Psoas muscle (tissue), 8 donors: ENCODE data around the gene STOX2. TPM values are rescaled to one million over a fixed set of nuclear protein-coding genes. Genes with fewer than 3 reads are reported as not detected.

ENCODE experiments used
- ATAC-seq, 4 donors: fragments of 200-7000 bp; cut with Tn5 transposase; one replicate each; pipeline ENCODE4 v1.9.1; 2020; ENCODE audit warnings: moderate library complexity in 3 of 4, mild to moderate bottlenecking in 2 of 4
- DNase-seq, 2 donors: peaks; one replicate each; pipeline ENCODE4 v3.0.0-alpha.2; 2020
- H3K27ac ChIP-seq: fragments of 200-600 bp; one replicate; pipeline ENCODE4 v1.8.0; 2022
- H3K27me3 ChIP-seq, 3 donors: fragments of 200-600 bp in 1 of 3; one replicate each; pipeline versions ENCODE4 v1.6.1 to v1.8.0; 2013 to 2022; ENCODE audit warnings: low read length in 2 of 3, mild to moderate bottlenecking in 2 of 3, moderate library complexity in 1 of 3; ENCODE audit not compliant: insufficient read depth in 3 of 3
- H3K36me3 ChIP-seq, 2 donors: fragments of 200-600 bp in 1 of 2; one replicate each; pipeline versions ENCODE4 v1.6.1 to v1.8.0; 2013 to 2022; ENCODE audit warnings: low read depth in 1 of 2, mild to moderate bottlenecking in 1 of 2, moderate library complexity in 1 of 2; ENCODE audit not compliant: insufficient read depth in 1 of 2
- H3K4me1 ChIP-seq: fragments of 200-600 bp; one replicate; pipeline ENCODE4 v1.8.0; 2022
- H3K4me3 ChIP-seq: fragments of 200-600 bp; one replicate; pipeline ENCODE4 v1.8.0; 2022; ENCODE audit warnings: mild to moderate bottlenecking
- H3K9me3 ChIP-seq: fragments of 200-600 bp; one replicate; pipeline ENCODE4 v1.8.0; 2022
- WGBS, 3 donors: extraction: QIAGEN DNeasy Blood & Tissue Kit; methylation state at CpG; one replicate each; pipeline versions ENCODE4 v1.1.6 to v1.1.7; 2013; 5-methylcytosine and 5-hydroxymethylcytosine counted together
- intact Hi-C, 2 donors: fragments of 100-400 bp; cut with DNase I; formaldehyde crosslinking; loops; one replicate each; pipeline versions ENCODE4 v1.11.0 to v1.14.2; 2022
- polyA plus RNA-seq, 3 donors: library from polyadenylated mRNA; stranded (reverse); fragments of 200-250 nt; gene quantifications; one replicate each; pipeline ENCODE4 v1.2.3, GENCODE V29; 2013
- total RNA-seq, 4 donors: library from RNA; stranded (reverse); fragmentation: NEBNext Ultra II Directional in 2 of 4; extraction: Animal tissue kit (Norgen Biotek cat#: 25700) in 2 of 4; gene quantifications; one replicate each; pipeline versions ENCODE4 v1.2.1 to v1.2.4, GENCODE V29; 2021 to 2023
- TF ChIP-seq, protein P1 (sequence below): fragments of 200-600 bp; IDR thresholded peaks from one replicate; pipeline ENCODE4 v1.8.0; 2022; ENCODE audit warnings: antibody characterized with exemption
- donor health status: healthy with polysubstance abuse.
- donor health status: DM: no; HTN: no; CAD: no; lungs with moderate emphysema.
- donor health status: Bipolar disorder and iron deficiency.
- donor health status: healthy.
- donor health status: DM: yes; HTN: yes; CAD: no.
- donor health status: DM: no; HTN: no; CAD: no.
- donor health status: DM: no; HTN: no; CAD: no.
- donor health status: DM: yes; HTN: yes; CAD: no.

Gene STOX2
- total and polyA plus RNA-seq, 7 donors = 0.41 to 9.3 (median 3.4) TPM

- no peak for DNase-seq
- no peak for ATAC-seq
- H3K27me3 ChIP-seq = no peaks in the 10 kb centered on the region
- no peaks in the 10 kb centered on the region for H3K9me3 ChIP-seq
- intact Hi-C loops = loop anchor here in 1 of 2 donors (5.0 kb wide), 1 partner anchor 83 kb away; the partner anchor contains the start of gene STOX2
- WGBS, 3 donors = 64 to 77% (median 69%) methylated on average over 2 of the region's 2 CpGs
- peak overlapping the region; percentile 82 for H3K27ac ChIP-seq
- no peaks in the 10 kb centered on the region for H3K36me3 ChIP-seq
- H3K4me3 ChIP-seq = no peak overlapping the region
- TF ChIP-seq, protein P1, sequence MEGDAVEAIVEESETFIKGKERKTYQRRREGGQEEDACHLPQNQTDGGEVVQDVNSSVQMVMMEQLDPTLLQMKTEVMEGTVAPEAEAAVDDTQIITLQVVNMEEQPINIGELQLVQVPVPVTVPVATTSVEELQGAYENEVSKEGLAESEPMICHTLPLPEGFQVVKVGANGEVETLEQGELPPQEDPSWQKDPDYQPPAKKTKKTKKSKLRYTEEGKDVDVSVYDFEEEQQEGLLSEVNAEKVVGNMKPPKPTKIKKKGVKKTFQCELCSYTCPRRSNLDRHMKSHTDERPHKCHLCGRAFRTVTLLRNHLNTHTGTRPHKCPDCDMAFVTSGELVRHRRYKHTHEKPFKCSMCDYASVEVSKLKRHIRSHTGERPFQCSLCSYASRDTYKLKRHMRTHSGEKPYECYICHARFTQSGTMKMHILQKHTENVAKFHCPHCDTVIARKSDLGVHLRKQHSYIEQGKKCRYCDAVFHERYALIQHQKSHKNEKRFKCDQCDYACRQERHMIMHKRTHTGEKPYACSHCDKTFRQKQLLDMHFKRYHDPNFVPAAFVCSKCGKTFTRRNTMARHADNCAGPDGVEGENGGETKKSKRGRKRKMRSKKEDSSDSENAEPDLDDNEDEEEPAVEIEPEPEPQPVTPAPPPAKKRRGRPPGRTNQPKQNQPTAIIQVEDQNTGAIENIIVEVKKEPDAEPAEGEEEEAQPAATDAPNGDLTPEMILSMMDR = no peak
- H3K4me1 ChIP-seq = peaks cover 6% of the 10 kb centered on the region
Measured at GRCh38 chr4:183989931-183990330, 84.8 kb downstream of the STOX2 start.

- WGBS, 3 donors = 87 to 92% (median 91%) methylated on average over 6 of the region's 6 CpGs
- no peak overlapping the region for H3K27ac ChIP-seq
- H3K4me1 ChIP-seq = peaks cover under 1% of the 10 kb centered on the region
- intact Hi-C loops = no loop called here
- no peaks in the 10 kb centered on the region for H3K27me3 ChIP-seq
- ATAC-seq (no peak), DNase-seq (no peak)
- H3K9me3 ChIP-seq = no peaks in the 10 kb centered on the region
- no peaks in the 10 kb centered on the region for H3K36me3 ChIP-seq
- no peak overlapping the region for H3K4me3 ChIP-seq
- TF ChIP-seq, protein P1 = no peak
Measured at GRCh38 chr4:183993676-183994075, 88.6 kb downstream of the STOX2 start.

DNA sequence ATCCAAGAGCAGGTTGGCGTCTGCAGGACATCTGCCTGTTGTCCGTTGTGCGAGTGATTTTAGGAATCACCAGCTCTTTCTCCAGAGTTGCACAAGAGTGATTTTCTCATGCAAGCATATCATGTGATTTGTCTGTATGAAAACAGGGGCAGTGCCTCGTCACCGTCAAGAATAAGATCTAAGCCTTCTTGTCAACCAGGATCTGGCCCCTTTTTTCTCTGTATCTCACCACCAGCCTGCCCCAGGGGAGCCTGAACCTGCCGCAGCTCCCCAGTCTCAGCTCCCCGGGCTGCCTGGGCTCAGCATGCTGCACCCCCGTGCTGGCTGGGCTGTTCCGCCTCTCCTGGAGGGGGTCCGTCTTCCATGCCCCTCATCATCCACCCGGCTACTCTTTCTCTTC is 90.5 kb downstream of the STOX2 start:
- H3K27me3 ChIP-seq = no peaks in the 10 kb centered on the region
- no peaks in the 10 kb centered on the region for H3K4me1 ChIP-seq
- no peak for DNase-seq
- H3K9me3 ChIP-seq = no peaks in the 10 kb centered on the region
- intact Hi-C loops = no loop called here
- H3K36me3 ChIP-seq = no peaks in the 10 kb centered on the region
- no peak overlapping the region for H3K4me3 ChIP-seq
- TF ChIP-seq, protein P1 = no peak
- no peak overlapping the region for H3K27ac ChIP-seq
- 79 to 89% (median 87%) methylated on average over 11 of the region's 11 CpGs for WGBS, 3 donors
- ATAC-seq = no peak

GRCh38 chr4:183996868-183997267 is 91.8 kb downstream of the STOX2 start:
- WGBS, 3 donors = 83 to 90% (median 84%) methylated on average over 4 of the region's 4 CpGs

GRCh38 chr4:183999435-183999834 is 94.3 kb downstream of the STOX2 start:
- 84 to 88% (median 85%) methylated on average over 6 of the region's 6 CpGs for WGBS, 3 donors

More at GRCh38 chr4:183996868-183997267, 91.8 kb downstream of the STOX2 start:
- Histone ChIP-seq H3K4me1 (no peaks in the 10 kb centered on the region), H3K36me3 (peaks cover 0 to 3% of the 10 kb centered on the region in 2 donors), H3K4me3 (no peak overlapping the region), H3K27me3 (no peaks in the 10 kb centered on the region), H3K9me3 (no peaks in the 10 kb centered on the region), H3K27ac (no peak overlapping the region)
- TF ChIP-seq, protein P1 = no peak
- intact Hi-C loops = no loop called here
- ATAC-seq (no peak), DNase-seq (no peak)

More at GRCh38 chr4:183999435-183999834, 94.3 kb downstream of the STOX2 start:
- Histone ChIP-seq H3K27ac (no peak overlapping the region), H3K27me3 (no peaks in the 10 kb centered on the region), H3K4me3 (no peak overlapping the region), H3K36me3 (peaks cover 0 to 22% of the 10 kb centered on the region in 2 donors), H3K4me1 (no peaks in the 10 kb centered on the region), H3K9me3 (no peaks in the 10 kb centered on the region)
- intact Hi-C loops = no loop called here
- TF ChIP-seq, protein P1 = no peak
- DNase-seq (no peak), ATAC-seq (no peak)
